ENCODE measurements around the gene GINM1.
A peak's percentile ranks its signal among the peaks of the same experiment; 100 is the strongest.

Gene GINM1

GRCh38 chr6:149628875-149629510, 62.8 kb downstream of the GINM1 start:
- H3K4me3 ChIP-seq (ENCODE audit: low read depth, low read length): no peak overlapping the region
- TF ChIP-seq CTCF (conservative IDR thresholded peaks at IDR 0.05; ENCODE audit: low read depth, low read length): no peak
- DNase-seq (ENCODE audit: low read depth): no peak

- TF ChIP-seq CTCF (conservative IDR thresholded peaks at IDR 0.05; ENCODE audit: low read depth, low read length): no peak
- H3K4me3 ChIP-seq (ENCODE audit: low read depth, low read length): no peak overlapping the region
Measured at GRCh38 chr6:149634315-149634714, 68.1 kb downstream of the GINM1 start.

GRCh38 chr6:149636124-149636523, 69.9 kb downstream of the GINM1 start:
- DNase-seq (ENCODE audit: low read depth): peak; percentile 59
- H3K4me3 ChIP-seq (ENCODE audit: low read depth, low read length): no peak overlapping the region
- TF ChIP-seq CTCF (conservative IDR thresholded peaks at IDR 0.05; ENCODE audit: low read depth, low read length): no peak

More at GRCh38 chr6:149634315-149634714, 68.1 kb downstream of the GINM1 start:
- no peak for DNase-seq (ENCODE audit: low read depth)
